ENCODE data around the gene TEX35. TPM values are rescaled to one million over a fixed set of nuclear protein-coding genes. Genes with fewer than 3 reads are reported as not detected.
A peak's percentile ranks its signal among the peaks of the same experiment; 100 is the strongest.

TEX35 gene
- total and polyA plus RNA-seq, 5 donors, result 0.20 to 0.49 (median 0.25) TPM; not detected in 1

- ATAC-seq, result no peak
- Histone ChIP-seq H3K4me1 (ENCODE audit: control insufficient read depth, insufficient read depth, low read length) (no peaks in the 10 kb centered on the region), H3K4me3 (ENCODE audit: low read length) (no peak overlapping the region), H3K27me3 (ENCODE audit: control insufficient read depth, insufficient read depth) (no peaks in the 10 kb centered on the region), H3K9me3 (ENCODE audit: control insufficient read depth, low read length) (no peaks in the 10 kb centered on the region), H3K27ac (ENCODE audit: low read length) (no peak overlapping the region)
- intact Hi-C loops (cut with DNase I), result no loop called here
- no peak for DNase-seq
- 36% methylated on average over 3 of the region's 3 CpGs for WGBS
These were observed 27.3 kb upstream of the TEX35 start for GRCh38 chr1:178485541-178485981.

GRCh38 chr1:178486100-178487069 lies 26.5 kb upstream of the TEX35 start:
- H3K9me3 ChIP-seq (ENCODE audit: control insufficient read depth, low read length), result no peaks in the 10 kb centered on the region
- 29% methylated on average over 54 of the region's 54 CpGs for WGBS
- intact Hi-C loops (cut with DNase I), result no loop called here
- H3K4me3 ChIP-seq (ENCODE audit: low read length), result peak overlapping the region; percentile 17
- ATAC-seq (peak; percentile 57 to 70), DNase-seq (no peak)
- H3K27ac ChIP-seq (ENCODE audit: low read length), result no peak overlapping the region
- H3K27me3 ChIP-seq (ENCODE audit: control insufficient read depth, insufficient read depth), result no peaks in the 10 kb centered on the region
- H3K4me1 ChIP-seq (ENCODE audit: control insufficient read depth, insufficient read depth, low read length), result no peaks in the 10 kb centered on the region

- Histone ChIP-seq H3K4me1 (ENCODE audit: control insufficient read depth, insufficient read depth, low read length) (no peaks in the 10 kb centered on the region), H3K4me3 (ENCODE audit: low read length) (peak overlapping the region; percentile 17), H3K9me3 (ENCODE audit: control insufficient read depth, low read length) (no peaks in the 10 kb centered on the region), H3K27me3 (ENCODE audit: control insufficient read depth, insufficient read depth) (no peaks in the 10 kb centered on the region), H3K27ac (ENCODE audit: low read length) (no peak overlapping the region)
- DNase-seq (no peak), ATAC-seq (peak; percentile 13 to 48)
- 46% methylated on average over 20 of the region's 20 CpGs for WGBS
- intact Hi-C loops (cut with DNase I), result no loop called here
These were observed 25.8 kb upstream of the TEX35 start for GRCh38 chr1:178487070-178487615.

- DNase-seq (no peak), ATAC-seq (no peak)
- WGBS, result 92% methylated on average over 4 of the region's 4 CpGs
- Histone ChIP-seq H3K4me1 (ENCODE audit: control insufficient read depth, insufficient read depth, low read length) (no peaks in the 10 kb centered on the region), H3K27ac (ENCODE audit: low read length) (no peak overlapping the region), H3K9me3 (ENCODE audit: control insufficient read depth, low read length) (no peaks in the 10 kb centered on the region), H3K4me3 (ENCODE audit: low read length) (no peak overlapping the region), H3K27me3 (ENCODE audit: control insufficient read depth, insufficient read depth) (no peaks in the 10 kb centered on the region)
- intact Hi-C loops (cut with DNase I), result no loop called here
These were observed 24.5 kb upstream of the TEX35 start for GRCh38 chr1:178488393-178488792.

GRCh38 chr1:178489399-178489798 lies 23.5 kb upstream of the TEX35 start:
- no peaks in the 10 kb centered on the region for H3K9me3 ChIP-seq (ENCODE audit: control insufficient read depth, low read length)

GRCh38 chr1:178490136-178490535 lies 22.8 kb upstream of the TEX35 start:
- no peaks in the 10 kb centered on the region for H3K27me3 ChIP-seq (ENCODE audit: control insufficient read depth, insufficient read depth)
- H3K9me3 ChIP-seq (ENCODE audit: control insufficient read depth, low read length), result no peaks in the 10 kb centered on the region
- 97% methylated on average over 8 of the region's 8 CpGs for WGBS
- intact Hi-C loops (cut with DNase I), result loop anchor here in 1 of 4 donors (5.0 kb wide), 1 partner anchor 178 kb away; no protein-coding TSS in a partner anchor
- H3K27ac ChIP-seq (ENCODE audit: low read length), result no peak overlapping the region
- H3K4me3 ChIP-seq (ENCODE audit: low read length), result no peak overlapping the region
- ATAC-seq (no peak), DNase-seq (no peak)
- no peaks in the 10 kb centered on the region for H3K4me1 ChIP-seq (ENCODE audit: control insufficient read depth, insufficient read depth, low read length)

More at GRCh38 chr1:178489399-178489798, 23.5 kb upstream of the TEX35 start:
- WGBS, result 93% methylated on average over 4 of the region's 4 CpGs
- Histone ChIP-seq H3K27ac (ENCODE audit: low read length) (no peak overlapping the region), H3K27me3 (ENCODE audit: control insufficient read depth, insufficient read depth) (no peaks in the 10 kb centered on the region), H3K4me3 (ENCODE audit: low read length) (no peak overlapping the region), H3K4me1 (ENCODE audit: control insufficient read depth, insufficient read depth, low read length) (no peaks in the 10 kb centered on the region)
- DNase-seq, result no peak
- no peak for ATAC-seq
- intact Hi-C loops (cut with DNase I), result no loop called here

GRCh38 chr1:178490967-178491366 lies 21.9 kb upstream of the TEX35 start:
- intact Hi-C loops (cut with DNase I), result loop anchor here in 1 of 4 donors (5.0 kb wide), 1 partner anchor 179 kb away; no protein-coding TSS in a partner anchor
- no peaks in the 10 kb centered on the region for H3K4me1 ChIP-seq (ENCODE audit: control insufficient read depth, insufficient read depth, low read length)
- ATAC-seq (no peak), DNase-seq (no peak)
- H3K27ac ChIP-seq (ENCODE audit: low read length), result no peak overlapping the region
- no peak overlapping the region for H3K4me3 ChIP-seq (ENCODE audit: low read length)
- WGBS, result 84% methylated on average over 9 of the region's 9 CpGs
- H3K9me3 ChIP-seq (ENCODE audit: control insufficient read depth, low read length), result no peaks in the 10 kb centered on the region
- H3K27me3 ChIP-seq (ENCODE audit: control insufficient read depth, insufficient read depth), result no peaks in the 10 kb centered on the region

GRCh38 chr1:178491721-178492120 lies 21.2 kb upstream of the TEX35 start:
- Histone ChIP-seq H3K4me3 (ENCODE audit: low read length) (no peak overlapping the region), H3K27me3 (ENCODE audit: control insufficient read depth, insufficient read depth) (no peaks in the 10 kb centered on the region), H3K9me3 (ENCODE audit: control insufficient read depth, low read length) (no peaks in the 10 kb centered on the region), H3K27ac (ENCODE audit: low read length) (no peak overlapping the region), H3K4me1 (ENCODE audit: control insufficient read depth, insufficient read depth, low read length) (no peaks in the 10 kb centered on the region)
- DNase-seq (no peak), ATAC-seq (no peak)
- 92% methylated on average over 4 of the region's 4 CpGs for WGBS
- intact Hi-C loops (cut with DNase I), result loop anchor here in 1 of 4 donors (5.0 kb wide), 1 partner anchor 179 kb away; no protein-coding TSS in a partner anchor

GRCh38 chr1:178492341-178492740 lies 20.6 kb upstream of the TEX35 start:
- Histone ChIP-seq H3K27me3 (ENCODE audit: control insufficient read depth, insufficient read depth) (no peaks in the 10 kb centered on the region), H3K27ac (ENCODE audit: low read length) (no peak overlapping the region), H3K4me1 (ENCODE audit: control insufficient read depth, insufficient read depth, low read length) (no peaks in the 10 kb centered on the region), H3K9me3 (ENCODE audit: control insufficient read depth, low read length) (no peaks in the 10 kb centered on the region), H3K4me3 (ENCODE audit: low read length) (no peak overlapping the region)
- 90% methylated on average over 11 of the region's 11 CpGs for whole genome bisulfite sequencing
- no peak for DNase-seq
- intact Hi-C loops (cut with DNase I), result loop anchor here in 1 of 4 donors (5.0 kb wide), 1 partner anchor 180 kb away; no protein-coding TSS in a partner anchor
- ATAC-seq, result no peak

- WGBS, result 94% methylated on average over 16 of the region's 16 CpGs
- intact Hi-C loops (cut with DNase I), result loop anchor here in 1 of 4 donors (5.0 kb wide), 1 partner anchor 181 kb away; no protein-coding TSS in a partner anchor
- Histone ChIP-seq H3K4me3 (ENCODE audit: low read length) (no peak overlapping the region), H3K9me3 (ENCODE audit: control insufficient read depth, low read length) (no peaks in the 10 kb centered on the region), H3K27me3 (ENCODE audit: control insufficient read depth, insufficient read depth) (no peaks in the 10 kb centered on the region), H3K27ac (ENCODE audit: low read length) (no peak overlapping the region), H3K4me1 (ENCODE audit: control insufficient read depth, insufficient read depth, low read length) (no peaks in the 10 kb centered on the region)
- ATAC-seq (no peak), DNase-seq (no peak)
These were observed 19.6 kb upstream of the TEX35 start for GRCh38 chr1:178493301-178493741.

- H3K27ac ChIP-seq (ENCODE audit: low read length), result no peak overlapping the region
- H3K9me3 ChIP-seq (ENCODE audit: control insufficient read depth, low read length), result no peaks in the 10 kb centered on the region
- DNase-seq (no peak), ATAC-seq (no peak)
- no peaks in the 10 kb centered on the region for H3K27me3 ChIP-seq (ENCODE audit: control insufficient read depth, insufficient read depth)
- intact Hi-C loops (cut with DNase I), result loop anchor here in 1 of 4 donors (5.0 kb wide), 1 partner anchor 182 kb away; no protein-coding TSS in a partner anchor
- H3K4me1 ChIP-seq (ENCODE audit: control insufficient read depth, insufficient read depth, low read length), result no peaks in the 10 kb centered on the region
- H3K4me3 ChIP-seq (ENCODE audit: low read length), result no peak overlapping the region
- WGBS, result 96% methylated on average over 13 of the region's 13 CpGs
These were observed 18.3 kb upstream of the TEX35 start for GRCh38 chr1:178494569-178494971.

Data from right cardiac atrium (tissue), 5 donors.